ENCODE measurements around the gene REST. TPM values are rescaled to one million over a fixed set of nuclear protein-coding genes. Genes with fewer than 3 reads are reported as not detected.
A peak's percentile ranks its signal among the peaks of the same experiment; 100 is the strongest.

Gene REST
- polyA plus RNA-seq, 2 of the 4 experiments (the other 2 are of a cell fraction): 8.8 to 18.6 TPM

- Histone ChIP-seq H3K27ac (no peak overlapping the region), H3K4me1 (peaks cover 3% of the 10 kb centered on the region; the same call in 1 of the 3 replicates), H3K4me3 (no peak overlapping the region), H3K9me3 (no peaks in the 10 kb centered on the region), H3K4me2 (no peak overlapping the region)
- no peak for FAIRE-seq
- ChIA-PET CTCF (interaction anchor here (0.6 kb wide), 1 partner anchor 575 kb away, joined by 3 read pairs; no protein-coding TSS in a partner anchor), POLR2A (interaction anchor here (0.7 kb wide), 1 partner anchor 176 kb away, joined by 9 read pairs; no protein-coding TSS in a partner anchor)
- TF ChIP-seq NR3C1 (IDR thresholded peaks at IDR 0.05) (no peak), SREBF2 (IDR thresholded peaks at IDR 0.05) (no peak), EHMT2 (IDR thresholded peaks at IDR 0.05; ENCODE audit: low read depth) (no peak), RAD21 (conservative IDR thresholded peaks at IDR 0.05 in 1 of 2, IDR thresholded peaks at IDR 0.05 in 1 of 2) (no peak), KDM1A (IDR thresholded peaks at IDR 0.05; ENCODE audit: low read depth) (no peak)
- no peak for ATAC-seq
- no peak for DNase-seq (ENCODE audit: low read depth in 1 of 2, low spot score in 1 of 2)
- WGBS (ENCODE audit: missing lambda C conversion rate): 61% methylated on average over 3 of the region's 3 CpGs
These were observed 5.0 kb upstream of the REST start for GRCh38 chr4:56902703-56903102.

GRCh38 chr4:56905796-56906195 lies 1.9 kb upstream of the REST start:
- no peak for DNase-seq (ENCODE audit: low read depth in 1 of 2, low spot score in 1 of 2)
- peaks cover 15% of the 10 kb centered on the region for H3K4me1 ChIP-seq

GRCh38 chr4:56906489-56907393 lies 959 bp upstream of the REST start:
- Histone ChIP-seq H3K4me1 (peaks cover 15% of the 10 kb centered on the region), H3K4me2 (peak overlapping the region; percentile 82), H3K4me3 (peak overlapping the region; percentile 96), H3K9me3 (no peaks in the 10 kb centered on the region), H3K27ac (no peak overlapping the region; a peak in 2 of 6 replicates)
- ChIA-PET CTCF (no interaction called here), POLR2A (interaction anchor here (0.6 to 1.4 kb wide), 3 partner anchors 24 to 71 kb away, joined by 3 to 9 read pairs (median 5); partner anchors contain the start of genes NOA1 and POLR2B)
- FAIRE-seq: no peak
- DNase-seq (ENCODE audit: low read depth in 1 of 2, low spot score in 1 of 2): no peak
- 42% methylated on average over 19 of the region's 19 CpGs for WGBS (ENCODE audit: missing lambda C conversion rate)
- ATAC-seq: no peak
- no peak for TF ChIP-seq CTCF (IDR thresholded peaks at IDR 0.05)
- TF ChIP-seq FOSL2 (IDR thresholded peaks at IDR 0.05): no peak
- TF ChIP-seq FOSL2 (CRISPR knock-in tag; IDR thresholded peaks at IDR 0.05): no peak
- no peak for TF ChIP-seq GATA3 (IDR thresholded peaks at IDR 0.05; ENCODE audit: borderline replicate concordance)
- TF ChIP-seq CEBPB (IDR thresholded peaks at IDR 0.05): no peak
- no peak for TF ChIP-seq MAX (IDR thresholded peaks at IDR 0.05)
- TF ChIP-seq ZSCAN20 (CRISPR knock-in tag; IDR thresholded peaks at IDR 0.05): no peak
- no peak for TF ChIP-seq TP53 (CRISPR knock-in tag; IDR thresholded peaks at IDR 0.05)
- no peak for TF ChIP-seq NPAS2 (CRISPR knock-in tag; IDR thresholded peaks at IDR 0.05; ENCODE audit: borderline replicate concordance)
- no peak for TF ChIP-seq MYC (IDR thresholded peaks at IDR 0.05; ENCODE audit: borderline replicate concordance, low read length)

More at GRCh38 chr4:56905796-56906195, 1.9 kb upstream of the REST start:
- Histone ChIP-seq H3K4me3 (no peak overlapping the region), H3K27ac (no peak overlapping the region), H3K4me2 (no peak overlapping the region), H3K9me3 (no peaks in the 10 kb centered on the region)
- ATAC-seq (no peak), FAIRE-seq (no peak)
- 94% methylated on average over 1 of the region's 1 CpG for WGBS (ENCODE audit: missing lambda C conversion rate)
- ChIA-PET CTCF (no interaction called here), POLR2A (no interaction called here)
- TF ChIP-seq JUN (IDR thresholded peaks at IDR 0.05): no peak
- TF ChIP-seq SREBF2 (IDR thresholded peaks at IDR 0.05): no peak
- TF ChIP-seq CHD2 (IDR thresholded peaks at IDR 0.05; ENCODE audit: low read length, partially characterized antibody): no peak
- no peak for TF ChIP-seq PHF8 (IDR thresholded peaks at IDR 0.05; ENCODE audit: borderline replicate concordance, low read depth)
- TF ChIP-seq RARB (CRISPR knock-in tag; IDR thresholded peaks at IDR 0.05): no peak
- TF ChIP-seq HEYL (CRISPR knock-in tag; IDR thresholded peaks at IDR 0.05): no peak
- TF ChIP-seq JUNB (IDR thresholded peaks at IDR 0.05): no peak
- TF ChIP-seq ZNF302 (CRISPR knock-in tag; IDR thresholded peaks at IDR 0.05): no peak
- TF ChIP-seq MAFK (IDR thresholded peaks at IDR 0.05; ENCODE audit: partially characterized antibody): no peak
- TF ChIP-seq ELK1 (IDR thresholded peaks at IDR 0.05; ENCODE audit: low read depth, low read length): no peak
- TF ChIP-seq ZFP36 (IDR thresholded peaks at IDR 0.05; ENCODE audit: borderline replicate concordance, partially characterized antibody): no peak
- no peak for TF ChIP-seq ZSCAN20 (CRISPR knock-in tag; IDR thresholded peaks at IDR 0.05)
- TF ChIP-seq HES2 (IDR thresholded peaks at IDR 0.05): no peak
- TF ChIP-seq NPAS2 (CRISPR knock-in tag; IDR thresholded peaks at IDR 0.05; ENCODE audit: borderline replicate concordance): no peak
